Immature natural killer cell (primary cell): ENCODE measurements around the gene GTF2A1L. TPM values are rescaled to one million over a fixed set of nuclear protein-coding genes. Genes with fewer than 3 reads are reported as not detected.
"Not testable (repeated sequence)": the region's sequence is repeated elsewhere in the genome, so short reads cannot be mapped to it uniquely, and the experiment has no call there.

ENCODE experiments used
- DNase-seq, 3 donors: peaks; one replicate each; pipeline ENCODE4 v3.0.0; 2022; ENCODE audit warnings: mixed read lengths in 1 of 3
- H3K27ac Mint-ChIP-seq, 6 donors: one replicate each; pipeline ENCODE4 v1.8.0; 2020; ENCODE audit warnings: mixed read lengths in 6 of 6, mild to moderate bottlenecking in 5 of 6, inconsistent platforms in 4 of 6, moderate library complexity in 3 of 6
- H3K27me3 Mint-ChIP-seq, 3 donors: one replicate each; pipeline ENCODE4 v1.8.0; 2020 to 2021; ENCODE audit warnings: low read depth in 3 of 3, mild to moderate bottlenecking in 3 of 3, mixed read lengths in 3 of 3, moderate library complexity in 3 of 3, inconsistent platforms in 1 of 3
- H3K36me3 Mint-ChIP-seq, 3 donors: one replicate each; pipeline ENCODE4 v1.8.0; 2020; ENCODE audit warnings: mixed read lengths in 3 of 3, inconsistent platforms in 2 of 3, mild to moderate bottlenecking in 2 of 3
- H3K4me1 Mint-ChIP-seq, 2 donors: one replicate each; pipeline ENCODE4 v1.8.0; 2020; ENCODE audit warnings: inconsistent platforms in 2 of 2, mild to moderate bottlenecking in 2 of 2, mixed read lengths in 2 of 2, moderate library complexity in 1 of 2
- H3K4me3 Mint-ChIP-seq, 5 donors: one replicate each; pipeline ENCODE4 v1.8.0; 2020; ENCODE audit warnings: mild to moderate bottlenecking in 5 of 5, mixed read lengths in 5 of 5, inconsistent platforms in 3 of 5, moderate library complexity in 3 of 5
- H3K9me3 Mint-ChIP-seq, 6 donors: one replicate each; pipeline ENCODE4 v1.8.0; 2020; ENCODE audit warnings: mild to moderate bottlenecking in 6 of 6, mixed read lengths in 6 of 6, inconsistent platforms in 4 of 6, moderate library complexity in 3 of 6
- polyA plus RNA-seq, 3 donors: library from polyadenylated mRNA; unstranded; fragments of 300-500 nt; fragmentation: Illumina TruSeq; gene quantifications; one replicate each; pipeline ENCODE4 v1.2.3, GENCODE V29; 2021

The GTF2A1L gene
- polyA plus RNA-seq, 3 donors from 2014 or later: not detected

- DNase-seq: no peak
- H3K4me1 Mint-ChIP-seq: no peaks in the 10 kb centered on the region
- H3K4me3 Mint-ChIP-seq: no peak overlapping the region
- no peak overlapping the region for H3K27ac Mint-ChIP-seq
- H3K36me3 Mint-ChIP-seq: no peaks in the 10 kb centered on the region
- peaks cover 0 to 3% (median 0%) of the 10 kb centered on the region in 3 donors for H3K27me3 Mint-ChIP-seq
- H3K9me3 Mint-ChIP-seq: peaks cover 0 to 2% (median 0%) of the 10 kb centered on the region in 6 donors
Observed at GRCh38 chr2:48694149-48694548, 76.5 kb downstream of the GTF2A1L start.

GRCh38 chr2:48695991-48696390 lies 78.3 kb downstream of the GTF2A1L start:
- Mint-ChIP-seq H3K27me3 (peaks cover 0 to 3% (median 0%) of the 10 kb centered on the region in 3 donors), H3K9me3 (no peaks in the 10 kb centered on the region), H3K36me3 (no peaks in the 10 kb centered on the region), H3K4me1 (no peaks in the 10 kb centered on the region), H3K27ac (no peak overlapping the region), H3K4me3 (no peak overlapping the region)
- DNase-seq: no peak

GRCh38 chr2:48696881-48697280 lies 79.2 kb downstream of the GTF2A1L start:
- no peaks in the 10 kb centered on the region for H3K9me3 Mint-ChIP-seq
- H3K4me1 Mint-ChIP-seq: no peaks in the 10 kb centered on the region
- no peak overlapping the region for H3K4me3 Mint-ChIP-seq
- H3K27ac Mint-ChIP-seq: no peak overlapping the region
- no peaks in the 10 kb centered on the region for H3K36me3 Mint-ChIP-seq
- no peak for DNase-seq
- peaks cover 0 to 3% (median 0%) of the 10 kb centered on the region in 3 donors for H3K27me3 Mint-ChIP-seq

GRCh38 chr2:48699348-48699930 lies 81.8 kb downstream of the GTF2A1L start:
- H3K27ac Mint-ChIP-seq: no peak overlapping the region
- H3K36me3 Mint-ChIP-seq: no peaks in the 10 kb centered on the region
- H3K4me1 Mint-ChIP-seq: no peaks in the 10 kb centered on the region
- DNase-seq: no peak
- H3K4me3 Mint-ChIP-seq: no peak overlapping the region
- peaks cover 0 to 2% (median 0%) of the 10 kb centered on the region in 6 donors for H3K9me3 Mint-ChIP-seq
- H3K27me3 Mint-ChIP-seq: peaks cover 0 to 1% (median 0%) of the 10 kb centered on the region in 3 donors

- DNase-seq, H3K27ac Mint-ChIP-seq, H3K4me3 Mint-ChIP-seq, H3K27me3 Mint-ChIP-seq, H3K4me1 Mint-ChIP-seq, H3K9me3 Mint-ChIP-seq, H3K36me3 Mint-ChIP-seq: not testable (repeated sequence)
Observed at GRCh38 chr2:48703621-48704020, 86.0 kb downstream of the GTF2A1L start.

GRCh38 chr2:48707466-48707865 lies 89.8 kb downstream of the GTF2A1L start:
- no peak overlapping the region for H3K27ac Mint-ChIP-seq
- peaks cover 0 to 7% (median 0%) of the 10 kb centered on the region in 6 donors for H3K9me3 Mint-ChIP-seq
- DNase-seq: no peak
- H3K4me1 Mint-ChIP-seq: no peaks in the 10 kb centered on the region
- peaks cover 0 to 6% (median 0%) of the 10 kb centered on the region in 3 donors for H3K27me3 Mint-ChIP-seq
- no peaks in the 10 kb centered on the region for H3K36me3 Mint-ChIP-seq
- no peak overlapping the region for H3K4me3 Mint-ChIP-seq

GRCh38 chr2:48709096-48710034 lies 91.7 kb downstream of the GTF2A1L start:
- Mint-ChIP-seq H3K4me1 (no peaks in the 10 kb centered on the region), H3K4me3 (no peak overlapping the region), H3K36me3 (no peaks in the 10 kb centered on the region), H3K27me3 (peaks cover 0 to 6% (median 0%) of the 10 kb centered on the region in 3 donors), H3K9me3 (peaks cover 0 to 6% (median 0%) of the 10 kb centered on the region in 6 donors), H3K27ac (no peak overlapping the region)
- DNase-seq: no peak

- Mint-ChIP-seq H3K4me1 (no peaks in the 10 kb centered on the region), H3K4me3 (no peak overlapping the region), H3K9me3 (peaks cover 0 to 3% (median 0%) of the 10 kb centered on the region in 6 donors), H3K27me3 (peaks cover 0 to 6% (median 0%) of the 10 kb centered on the region in 3 donors), H3K36me3 (no peaks in the 10 kb centered on the region), H3K27ac (no peak overlapping the region)
- no peak for DNase-seq
Observed at GRCh38 chr2:48711343-48711742, 93.7 kb downstream of the GTF2A1L start.

GRCh38 chr2:48712151-48712550 lies 94.5 kb downstream of the GTF2A1L start:
- Mint-ChIP-seq H3K36me3 (no peaks in the 10 kb centered on the region), H3K27me3 (peaks cover 0 to 6% (median 0%) of the 10 kb centered on the region in 3 donors), H3K27ac (no peak overlapping the region), H3K9me3 (peaks cover 0 to under 1% (median 0%) of the 10 kb centered on the region in 6 donors), H3K4me3 (no peak overlapping the region), H3K4me1 (no peaks in the 10 kb centered on the region)
- DNase-seq: no peak

GRCh38 chr2:48713647-48714046 lies 96.0 kb downstream of the GTF2A1L start:
- H3K4me1 Mint-ChIP-seq: no peaks in the 10 kb centered on the region
- no peak overlapping the region for H3K27ac Mint-ChIP-seq
- H3K4me3 Mint-ChIP-seq: no peak overlapping the region
- peaks cover 0 to 6% (median 0%) of the 10 kb centered on the region in 3 donors for H3K27me3 Mint-ChIP-seq
- no peaks in the 10 kb centered on the region for H3K9me3 Mint-ChIP-seq
- no peaks in the 10 kb centered on the region for H3K36me3 Mint-ChIP-seq
- no peak for DNase-seq

- H3K4me3 Mint-ChIP-seq: no peak overlapping the region
- no peaks in the 10 kb centered on the region for H3K9me3 Mint-ChIP-seq
- no peak overlapping the region for H3K27ac Mint-ChIP-seq
- H3K36me3 Mint-ChIP-seq: no peaks in the 10 kb centered on the region
- no peak for DNase-seq
- H3K4me1 Mint-ChIP-seq: no peaks in the 10 kb centered on the region
- H3K27me3 Mint-ChIP-seq: peaks cover 0 to 6% (median 0%) of the 10 kb centered on the region in 3 donors
Observed at GRCh38 chr2:48714245-48714644, 96.6 kb downstream of the GTF2A1L start.

GRCh38 chr2:48715042-48715899 lies 97.6 kb downstream of the GTF2A1L start:
- Mint-ChIP-seq H3K27ac (no peak overlapping the region), H3K4me3 (no peak overlapping the region), H3K27me3 (peaks cover 0 to 6% (median 0%) of the 10 kb centered on the region in 3 donors), H3K9me3 (no peaks in the 10 kb centered on the region), H3K4me1 (no peaks in the 10 kb centered on the region), H3K36me3 (no peaks in the 10 kb centered on the region)
- no peak for DNase-seq

- DNase-seq: no peak
- peaks cover 0 to 6% (median 0%) of the 10 kb centered on the region in 3 donors for H3K27me3 Mint-ChIP-seq
- H3K9me3 Mint-ChIP-seq: peaks cover 0 to 2% (median 0%) of the 10 kb centered on the region in 6 donors
- H3K4me1 Mint-ChIP-seq: no peaks in the 10 kb centered on the region
- no peaks in the 10 kb centered on the region for H3K36me3 Mint-ChIP-seq
- no peak overlapping the region for H3K27ac Mint-ChIP-seq
- H3K4me3 Mint-ChIP-seq: no peak overlapping the region
Observed at GRCh38 chr2:48715956-48716355, 98.3 kb downstream of the GTF2A1L start.
